Choroid plexus epithelial cell (primary cell): ENCODE results near the gene GRIK2.
A peak's percentile ranks its signal among the peaks of the same experiment; 100 is the strongest.

ENCODE experiments used
- DNase-seq: peaks from one replicate; pipeline ENCODE4 v3.0.0-alpha.2; 2010; ENCODE audit warnings: low read depth
- H3K4me3 ChIP-seq: 2 replicates; pipeline ENCODE4 v1.5.1; 2011; ENCODE audit warnings: low read depth, mild to moderate bottlenecking, control low read depth, low read length, moderate library complexity
- CTCF ChIP-seq: conservative IDR thresholded peaks from 2 replicates; pipeline ENCODE4 v1.5.1; 2011; ENCODE audit warnings: low read depth, mild to moderate bottlenecking, control low read depth, inconsistent platforms, low read length, moderate library complexity

GRIK2 gene

GRCh38 chr6:101572627-101573026 is 179.1 kb downstream of the GRIK2 start:
- H3K4me3 ChIP-seq, result no peak overlapping the region
- no peak for TF ChIP-seq CTCF
- no peak for DNase-seq

- TF ChIP-seq CTCF, result no peak
- no peak for DNase-seq
- H3K4me3 ChIP-seq, result no peak overlapping the region
Measured at GRCh38 chr6:101577091-101577490, 183.6 kb downstream of the GRIK2 start.

- TF ChIP-seq CTCF, result no peak
- no peak for DNase-seq
- H3K4me3 ChIP-seq, result no peak overlapping the region
Measured at GRCh38 chr6:101578306-101578705, 184.8 kb downstream of the GRIK2 start.

GRCh38 chr6:101582792-101583191 is 189.3 kb downstream of the GRIK2 start:
- no peak for TF ChIP-seq CTCF
- no peak for DNase-seq
- H3K4me3 ChIP-seq, result no peak overlapping the region

- no peak for DNase-seq
- no peak for TF ChIP-seq CTCF
- no peak overlapping the region for H3K4me3 ChIP-seq
Measured at GRCh38 chr6:101585501-101585900, 192.0 kb downstream of the GRIK2 start.

- DNase-seq, result no peak
- no peak overlapping the region for H3K4me3 ChIP-seq
- TF ChIP-seq CTCF, result no peak
Measured at GRCh38 chr6:101588343-101588742, 194.8 kb downstream of the GRIK2 start.

- no peak for TF ChIP-seq CTCF
- DNase-seq, result peak; percentile 17
- H3K4me3 ChIP-seq, result no peak overlapping the region
Measured at GRCh38 chr6:101595276-101595675, 201.8 kb downstream of the GRIK2 start.
